MCF 10A (cell line): ENCODE data around the gene EVL. TPM values are rescaled to one million over a fixed set of nuclear protein-coding genes. Genes with fewer than 3 reads are reported as not detected.

Experiments
- BruUV-seq: library from RNA; stranded (reverse); fragments of 400-500 nt; replicated peaks from 2 replicates; lab custom pipeline; 2021; lab: Mats Ljungman, UMichigan
- CTCF ChIA-PET: fragments of 300-600 bp; sonication (Branson Sonifier 250); formaldehyde crosslinking; extraction: SDS; loops from one replicate; lab custom pipeline; 2021; ENCODE audit warnings: antibody characterized with exemption, inconsistent platforms; lab: Yijun Ruan, JAX
- POLR2A ChIA-PET: fragments of 300-600, 350-650 bp; sonication (Branson Sonifier 250); formaldehyde crosslinking; extraction: SDS; loops from one replicate; lab custom pipeline; 2020; ENCODE audit warnings: antibody characterized with exemption, inconsistent platforms; lab: Yijun Ruan, JAX
- DNase-seq: peaks from one replicate; pipeline ENCODE4 v3.0.0-alpha.2; 2018; ENCODE audit not compliant: unreplicated experiment
- H3K27ac Mint-ChIP-seq: one replicate; pipeline ENCODE4 v1.8.0; 2022; ENCODE audit warnings: mild to moderate bottlenecking, low read depth, mixed read lengths; ENCODE audit not compliant: unreplicated experiment
- H3K27me3 Mint-ChIP-seq: one replicate; pipeline ENCODE4 v1.8.0; 2022; ENCODE audit warnings: mixed read lengths; ENCODE audit not compliant: insufficient read depth, unreplicated experiment
- H3K36me3 Mint-ChIP-seq: one replicate; pipeline ENCODE4 v1.8.0; 2022; ENCODE audit warnings: mild to moderate bottlenecking, moderate library complexity, mixed read lengths; ENCODE audit not compliant: insufficient read depth, unreplicated experiment
- H3K4me1 Mint-ChIP-seq: one replicate; pipeline ENCODE4 v1.8.0; 2022; ENCODE audit warnings: mixed read lengths; ENCODE audit not compliant: insufficient read depth, unreplicated experiment
- H3K4me3 Mint-ChIP-seq: one replicate; pipeline ENCODE4 v1.8.0; 2022; ENCODE audit warnings: mild to moderate bottlenecking, moderate library complexity, mixed read lengths; ENCODE audit not compliant: unreplicated experiment
- H3K9me3 Mint-ChIP-seq: one replicate; pipeline ENCODE4 v1.8.0; 2022; ENCODE audit warnings: mixed read lengths; ENCODE audit not compliant: unreplicated experiment
- CTCF ChIP-seq: fragments of 200-600 bp; IDR thresholded peaks from one replicate; pipeline ENCODE4 v1.8.0; 2022; ENCODE audit warnings: antibody characterized with exemption, mild to moderate bottlenecking; ENCODE audit not compliant: unreplicated experiment
- intact Hi-C: fragments of 100-400 bp; cut with micrococcal nuclease; formaldehyde crosslinking; loops from 2 replicates; pipeline ENCODE4 v1.14.1; 2022
- total RNA-seq: library from RNA; stranded (reverse); gene quantifications from 2 replicates; pipeline ENCODE4 v1.2.3, GENCODE V29; 2022

The EVL gene
- total RNA-seq, 1 experiment from 2014 or later, result 55.4 TPM

GRCh38 chr14:100124551-100125088 is 59.4 kb downstream of the EVL start:
- no peak overlapping the region for H3K27ac Mint-ChIP-seq
- no peak for DNase-seq
- no peaks in the 10 kb centered on the region for H3K27me3 Mint-ChIP-seq
- TF ChIP-seq CTCF, result no peak
- intact Hi-C loops, result no loop called here
- H3K4me1 Mint-ChIP-seq, result peaks cover 5% of the 10 kb centered on the region
- CTCF ChIA-PET, result interaction anchor here (0.6 to 1.0 kb wide), 3 partner anchors 13 to 159 kb away, joined by 4 to 6 read pairs (median 5); no protein-coding TSS in a partner anchor
- BruUV-seq, result no TSS peak
- POLR2A ChIA-PET, result interaction anchor here (0.6 kb wide), 1 partner anchor 95 kb away, joined by 3 read pairs; no protein-coding TSS in a partner anchor
- peaks cover 25% of the 10 kb centered on the region for H3K36me3 Mint-ChIP-seq
- no peaks in the 10 kb centered on the region for H3K9me3 Mint-ChIP-seq
- no peak overlapping the region for H3K4me3 Mint-ChIP-seq

- CTCF ChIA-PET, result interaction anchor here (0.6 to 1.2 kb wide), 4 partner anchors 18 to 130 kb away, joined by 3 to 5 read pairs (median 4); no protein-coding TSS in a partner anchor
- H3K4me3 Mint-ChIP-seq, result no peak overlapping the region
- no TSS peak for BruUV-seq
- no peak for TF ChIP-seq CTCF
- no peaks in the 10 kb centered on the region for H3K9me3 Mint-ChIP-seq
- intact Hi-C loops, result no loop called here
- no peak for DNase-seq
- no peaks in the 10 kb centered on the region for H3K27me3 Mint-ChIP-seq
- peaks cover 7% of the 10 kb centered on the region for H3K4me1 Mint-ChIP-seq
- H3K36me3 Mint-ChIP-seq, result peaks cover 16% of the 10 kb centered on the region
- POLR2A ChIA-PET, result no interaction called here
- no peak overlapping the region for H3K27ac Mint-ChIP-seq
Measured at GRCh38 chr14:100126401-100126800, 61.2 kb downstream of the EVL start.

GRCh38 chr14:100127853-100128455 is 62.7 kb downstream of the EVL start:
- Mint-ChIP-seq H3K9me3 (no peaks in the 10 kb centered on the region), H3K36me3 (peaks cover 12% of the 10 kb centered on the region), H3K4me1 (peaks cover 11% of the 10 kb centered on the region), H3K4me3 (no peak overlapping the region), H3K27me3 (no peaks in the 10 kb centered on the region), H3K27ac (no peak overlapping the region)
- TF ChIP-seq CTCF, result no peak
- BruUV-seq, result no TSS peak
- DNase-seq, result no peak
- intact Hi-C loops, result no loop called here
- ChIA-PET CTCF (interaction anchor here (0.5 to 1.4 kb wide), 4 partner anchors 20 to 135 kb away, joined by 3 to 5 read pairs (median 3); no protein-coding TSS in a partner anchor), POLR2A (interaction anchor here (0.6 kb wide), 1 partner anchor 66 kb away, joined by 3 read pairs; no protein-coding TSS in a partner anchor)

GRCh38 chr14:100128688-100129087 is 63.5 kb downstream of the EVL start:
- H3K9me3 Mint-ChIP-seq, result no peaks in the 10 kb centered on the region
- CTCF ChIA-PET, result interaction anchor here (0.6 to 1.4 kb wide), 5 partner anchors 21 to 740 kb away, joined by 3 to 5 read pairs (median 3); no protein-coding TSS in a partner anchor
- no peak for TF ChIP-seq CTCF
- intact Hi-C loops, result no loop called here
- no peak for DNase-seq
- H3K4me3 Mint-ChIP-seq, result no peak overlapping the region
- POLR2A ChIA-PET, result interaction anchor here (0.6 kb wide), 1 partner anchor 66 kb away, joined by 3 read pairs; no protein-coding TSS in a partner anchor
- no peaks in the 10 kb centered on the region for H3K27me3 Mint-ChIP-seq
- H3K4me1 Mint-ChIP-seq, result peaks cover 11% of the 10 kb centered on the region
- H3K27ac Mint-ChIP-seq, result no peak overlapping the region
- peaks cover 12% of the 10 kb centered on the region for H3K36me3 Mint-ChIP-seq
- no TSS peak for BruUV-seq
